ENCODE data around the gene WDR31. TPM values are rescaled to one million over a fixed set of nuclear protein-coding genes. Genes with fewer than 3 reads are reported as not detected.

The WDR31 gene
- total RNA-seq: 4.4 TPM

DNA sequence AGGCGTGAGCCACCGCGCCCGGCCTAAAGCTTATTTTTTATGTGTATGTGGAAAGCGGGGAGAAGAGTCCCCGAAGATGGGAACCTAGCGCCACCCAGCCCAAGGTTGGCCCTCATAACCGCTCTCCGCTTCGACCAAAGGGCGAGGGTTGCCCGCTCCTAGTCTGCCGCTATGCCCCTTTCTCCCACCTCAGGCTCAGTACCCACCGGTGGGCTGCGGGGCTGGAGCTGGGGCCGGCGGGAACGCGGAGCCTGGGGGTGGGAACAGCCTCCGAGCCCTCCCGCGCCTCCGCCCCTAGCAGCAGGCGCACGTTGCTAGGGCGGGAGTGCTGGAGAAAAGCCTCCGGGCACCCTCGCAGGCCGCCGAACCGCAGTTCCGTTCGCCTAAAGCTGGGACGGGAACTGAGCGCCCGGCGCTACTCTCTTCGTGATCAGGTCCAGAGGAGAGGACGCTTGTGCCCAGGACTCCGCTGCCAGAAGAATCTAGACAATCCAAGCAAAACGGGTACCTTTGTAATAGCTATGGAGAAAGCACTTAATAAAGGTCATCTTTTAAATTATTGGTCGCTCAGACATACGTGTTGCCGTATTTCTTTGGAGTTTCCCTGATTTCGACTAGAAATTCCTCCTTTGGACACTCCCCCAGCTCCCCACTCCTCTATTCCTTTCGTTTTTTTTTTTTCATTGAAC is at the start of gene WDR31:
TSS of gene WDR31 (minus strand) at position 265 of the 689 bp plus-strand sequence. CDS start 8,253 bp downstream, outside the sequence.

DNA sequence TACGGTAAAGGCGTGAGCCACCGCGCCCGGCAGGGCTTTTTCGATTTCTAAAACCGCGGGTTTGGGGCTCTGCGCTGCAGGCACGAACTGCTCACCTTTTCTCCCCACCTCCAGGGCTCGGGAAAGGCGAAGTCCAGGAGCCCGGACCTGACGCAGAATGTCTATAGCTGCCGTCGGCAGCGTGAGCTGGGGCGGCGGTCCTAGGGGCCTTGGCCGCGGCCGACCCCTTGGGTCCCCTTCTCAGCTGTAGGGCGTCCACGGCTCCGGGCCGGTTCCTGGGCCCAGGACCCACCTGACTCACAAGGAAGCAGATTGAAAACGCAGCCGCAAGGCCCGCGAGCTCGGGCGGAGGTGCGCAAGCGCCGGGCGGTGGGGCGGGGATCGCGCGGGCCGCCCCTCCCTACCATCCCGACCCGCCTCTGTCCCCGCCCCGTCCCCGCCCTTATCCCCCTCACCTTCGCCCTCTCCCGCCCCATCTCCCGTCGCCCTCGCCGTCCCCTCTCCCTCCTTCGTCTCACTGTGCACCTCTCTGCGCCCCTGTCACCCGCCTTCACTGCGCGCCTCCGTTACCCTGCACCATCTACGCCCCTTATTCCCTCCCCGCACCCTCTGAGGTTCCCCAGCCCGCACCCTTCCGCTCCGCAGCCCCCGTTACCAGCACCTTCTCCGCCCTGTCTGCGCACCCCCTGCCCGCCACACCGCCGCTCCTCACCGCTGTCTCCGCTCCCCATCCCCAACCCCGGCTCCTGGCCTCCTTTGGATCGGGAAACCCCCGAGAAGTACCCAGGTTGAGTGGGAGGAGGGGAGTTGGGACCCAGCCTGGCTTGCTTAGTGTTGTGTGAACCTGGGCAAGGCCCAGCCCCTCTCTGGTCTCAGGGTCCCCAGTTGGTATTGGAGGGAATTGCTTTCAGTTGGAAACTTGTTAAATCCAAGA is 36.8 kb upstream of the WDR31 start, which contains the start of gene HDHD3:
TSS of gene HDHD3 (minus strand) at position 353 of the 934 bp plus-strand sequence. CDS start 2,632 bp downstream, outside the sequence.

DNA sequence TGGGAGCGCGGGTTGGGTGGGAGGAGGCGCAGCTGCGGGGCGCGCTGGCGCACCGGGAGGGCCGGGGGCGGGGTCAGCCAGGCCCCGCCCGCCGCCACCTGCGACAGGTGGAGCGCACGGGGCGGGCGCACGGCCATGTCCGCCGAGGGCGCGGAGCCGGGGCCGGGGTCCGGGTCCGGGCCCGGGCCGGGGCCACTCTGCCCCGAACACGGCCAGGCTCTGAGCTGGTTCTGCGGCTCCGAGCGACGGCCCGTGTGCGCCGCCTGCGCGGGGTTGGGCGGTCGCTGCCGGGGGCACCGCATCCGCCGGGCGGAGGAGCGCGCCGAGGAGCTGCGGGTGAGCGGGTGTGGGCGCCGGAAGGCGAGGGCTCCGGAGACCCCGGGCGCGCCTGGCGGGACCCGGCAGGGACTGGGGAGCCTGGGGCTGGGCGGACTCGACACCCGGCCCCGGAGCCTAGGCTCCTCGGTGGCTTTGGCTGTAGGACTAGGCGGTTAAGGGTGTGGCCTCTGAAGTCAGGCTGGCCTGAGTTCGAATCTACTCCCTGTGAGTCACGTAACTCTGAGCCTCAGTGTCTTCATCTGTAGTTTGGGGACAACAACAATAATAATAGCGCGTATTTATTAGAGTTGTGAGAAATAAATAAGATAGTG is 9.5 kb upstream of the WDR31 start, which contains the start of gene BSPRY:
TSS of gene BSPRY (plus strand) at position 97 of the 650 bp plus-strand sequence. CDS start at position 136, 39 bp downstream.

DNA sequence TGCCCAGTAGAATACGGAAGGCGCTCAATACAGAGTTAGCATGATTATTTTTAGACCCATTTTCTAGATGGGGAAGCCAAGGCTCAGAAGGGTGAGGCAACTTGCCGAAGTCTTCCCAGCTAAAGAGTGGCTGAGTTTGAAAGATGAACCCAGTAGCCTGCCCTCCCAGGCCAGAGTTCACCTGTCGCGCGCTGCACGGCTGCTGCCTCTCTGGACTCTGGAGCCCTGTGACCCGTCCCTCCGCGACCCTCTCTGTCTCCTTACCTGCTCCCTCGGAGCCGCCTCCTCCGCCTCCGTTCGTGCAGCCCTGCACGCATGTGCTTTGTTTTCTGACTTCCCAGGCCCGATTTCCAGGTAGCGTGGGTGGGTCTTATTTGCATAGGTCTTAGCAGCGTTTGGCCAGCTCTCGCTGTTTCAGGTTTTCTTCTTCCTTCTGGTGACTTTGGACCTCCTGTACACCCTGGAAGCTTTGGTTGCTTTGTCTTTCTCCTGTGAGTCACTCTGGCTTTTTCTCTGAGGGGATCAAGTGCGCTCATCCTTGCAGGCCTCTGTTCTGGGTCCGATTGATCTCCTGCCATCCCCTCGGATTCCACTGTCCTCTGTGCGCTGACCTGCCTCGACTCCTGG is 37.2 kb downstream of the WDR31 start, which contains the start of gene RNF183:
TSS of gene RNF183 (minus strand) at position 585 of the 627 bp plus-strand sequence. CDS start 5,192 bp downstream, outside the sequence.

DNA sequence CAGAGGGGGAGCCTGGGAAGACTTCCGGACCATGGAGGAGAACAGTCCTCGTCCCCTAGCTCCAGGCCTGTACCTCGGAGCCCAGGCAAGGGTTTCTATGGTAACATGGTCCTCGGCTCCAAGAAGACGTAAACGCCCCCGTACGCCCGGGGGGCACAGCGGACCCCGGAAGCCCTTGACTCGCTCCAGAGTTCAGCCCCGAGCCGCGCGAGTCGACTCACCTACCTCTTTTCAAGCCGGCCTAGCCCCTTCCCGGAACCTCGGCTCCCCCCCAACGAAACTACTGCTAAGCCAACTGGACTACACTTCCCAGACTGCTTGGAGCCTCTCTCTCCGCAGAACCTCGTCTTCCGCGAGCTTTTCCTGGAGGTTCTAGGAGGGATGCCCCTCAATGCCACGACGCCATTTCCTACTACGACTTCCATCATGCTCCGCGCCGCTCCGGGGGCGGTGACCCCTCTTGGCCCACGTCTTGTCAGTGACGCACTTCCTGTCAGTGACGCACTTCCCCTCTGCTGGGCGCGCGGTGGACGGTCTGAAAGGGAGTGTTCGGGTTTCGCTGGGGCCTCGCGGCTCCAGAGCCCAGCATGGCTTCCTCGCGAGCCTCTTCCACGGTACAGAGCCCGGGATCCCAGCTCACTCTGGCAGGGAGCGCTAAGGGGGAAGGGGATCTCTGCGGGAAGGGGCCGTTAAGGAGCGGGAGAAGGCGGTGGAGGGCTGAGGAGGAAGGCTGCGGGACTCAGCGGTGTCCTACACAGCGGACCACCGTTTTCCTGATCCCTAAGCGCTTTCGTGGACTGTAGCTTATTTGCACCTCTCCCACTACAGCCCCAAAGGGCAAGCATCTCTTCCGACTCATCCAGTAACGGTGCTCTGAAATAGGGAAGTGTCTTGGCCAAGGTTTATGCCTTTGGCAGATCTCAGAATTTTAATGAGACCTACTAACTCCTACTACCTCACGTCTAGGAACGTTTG is 64.6 kb downstream of the WDR31 start, which contains the start of the genes CDC26 and PRPF4:
TSS of gene CDC26 (minus strand) at position 416 of the 975 bp plus-strand sequence. CDS start 3,065 bp downstream, outside the sequence.
TSS of gene PRPF4 (plus strand) at position 502 of the 975 bp plus-strand sequence. CDS start at position 588, 86 bp downstream.

Other genes starting within 250 kb of the WDR31 start
- 5.1 TPM for gene SLC31A2, start 189.3 kb downstream of the WDR31 start, total RNA-seq
- gene FKBP15, start 119.0 kb downstream of the WDR31 start, total RNA-seq: 23.1 TPM
- gene SLC31A1, start 118.7 kb downstream of the WDR31 start, total RNA-seq: 14.2 TPM
- 14.9 TPM for gene CDC26, start 64.7 kb downstream of the WDR31 start, total RNA-seq
- 22.2 TPM for gene PRPF4, start 64.6 kb downstream of the WDR31 start, total RNA-seq
- gene RNF183, start 36.9 kb downstream of the WDR31 start, total RNA-seq: 3.1 TPM
- 8.8 TPM for gene BSPRY, start 9.3 kb upstream of the WDR31 start, total RNA-seq
- 30.2 TPM for gene HDHD3, start 36.7 kb upstream of the WDR31 start, total RNA-seq
- gene ALAD, start 61.0 kb upstream of the WDR31 start, total RNA-seq: 36.5 TPM
- gene POLE3, start 70.4 kb upstream of the WDR31 start, total RNA-seq: 29.3 TPM
- 0.88 TPM for gene C9orf43, start 70.5 kb upstream of the WDR31 start, total RNA-seq
- 65.4 TPM for gene RGS3, start 123.5 kb upstream of the WDR31 start, total RNA-seq